ENCODE results near the gene P2RY12.
"Not testable (repeated sequence)": the region's sequence is repeated elsewhere in the genome, so short reads cannot be mapped to it uniquely, and the experiment has no call there.

The P2RY12 gene

DNA sequence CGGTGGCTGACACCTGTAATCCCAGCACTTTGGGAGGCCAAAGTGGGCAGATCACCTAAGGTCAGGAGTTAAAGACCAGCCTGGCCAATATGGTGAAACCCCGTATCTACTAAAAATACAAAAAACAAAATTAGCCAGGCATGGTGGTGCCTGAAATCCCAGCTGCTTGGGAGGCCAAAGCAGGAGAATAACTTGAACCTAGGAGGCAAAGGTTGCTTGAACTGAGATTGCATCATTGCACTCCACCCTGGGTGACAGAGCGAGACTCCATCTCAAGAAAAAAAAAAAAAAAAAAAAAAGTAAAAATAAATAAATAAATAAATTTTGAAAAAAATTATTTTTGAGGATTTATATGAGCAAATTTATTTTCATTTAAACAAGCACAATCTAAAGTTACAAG lies 7.6 kb upstream of the P2RY12 start:
- DNase-seq: not testable (repeated sequence)

DNA sequence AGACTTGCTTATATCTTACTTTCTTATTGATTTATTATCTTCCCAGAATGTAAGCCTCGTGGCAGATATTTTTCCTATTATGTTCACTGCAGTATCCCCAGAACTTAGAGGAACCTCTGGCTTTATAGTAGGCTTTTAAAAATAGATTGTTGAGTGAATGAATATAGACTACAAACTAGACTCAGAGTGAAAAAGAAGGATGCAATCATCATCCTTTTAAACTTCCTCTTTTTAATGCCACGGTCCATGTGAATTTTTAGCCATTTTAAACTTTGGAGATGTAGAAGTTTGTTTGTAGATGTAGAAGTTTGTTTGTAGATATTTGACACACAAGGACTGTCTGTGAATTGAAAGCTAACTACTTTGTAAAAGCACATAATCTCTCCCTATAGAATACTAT lies 7.2 kb upstream of the P2RY12 start:
- no peak for DNase-seq

DNA sequence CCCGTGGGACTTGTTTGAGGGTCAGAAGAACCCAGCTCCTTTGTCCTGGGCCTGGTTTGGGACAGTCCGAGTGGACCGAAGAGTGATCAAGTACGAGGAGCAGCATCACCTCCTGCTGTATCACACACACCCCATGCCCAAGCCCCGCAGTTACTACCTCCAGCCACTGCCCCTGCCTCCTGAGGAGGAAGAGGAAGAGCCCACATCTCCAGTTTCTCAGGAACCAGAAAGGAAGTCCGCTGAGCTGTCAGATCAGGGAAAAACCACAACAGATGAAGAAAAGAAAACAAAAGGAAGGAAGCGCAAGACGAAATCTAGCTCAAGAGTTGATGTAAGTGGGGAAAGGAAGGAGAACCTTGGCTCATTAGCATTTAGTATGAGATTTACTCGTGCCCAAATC lies 3.3 kb upstream of the P2RY12 start:
- DNase-seq: peak; percentile 10

DNA sequence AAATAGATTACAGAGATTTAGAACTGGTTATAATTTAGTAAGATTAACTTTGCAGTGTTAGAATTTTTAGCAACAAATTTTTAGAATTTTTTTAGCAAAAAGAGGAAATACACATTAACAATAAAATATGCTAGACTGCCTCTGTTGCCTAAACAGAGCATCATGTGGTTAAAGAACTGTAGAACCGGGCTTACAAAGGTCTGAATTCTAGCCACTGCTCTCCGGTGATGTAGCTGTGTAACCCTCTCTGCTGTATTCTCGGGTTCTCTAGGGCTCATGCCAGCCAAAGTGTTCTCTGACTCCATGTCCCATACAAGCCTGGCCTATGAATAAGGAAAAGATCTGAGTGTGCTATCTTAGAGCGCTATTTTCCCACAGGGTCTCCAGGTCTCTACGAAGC lies 2.9 kb upstream of the P2RY12 start:
- no peak for DNase-seq

DNA sequence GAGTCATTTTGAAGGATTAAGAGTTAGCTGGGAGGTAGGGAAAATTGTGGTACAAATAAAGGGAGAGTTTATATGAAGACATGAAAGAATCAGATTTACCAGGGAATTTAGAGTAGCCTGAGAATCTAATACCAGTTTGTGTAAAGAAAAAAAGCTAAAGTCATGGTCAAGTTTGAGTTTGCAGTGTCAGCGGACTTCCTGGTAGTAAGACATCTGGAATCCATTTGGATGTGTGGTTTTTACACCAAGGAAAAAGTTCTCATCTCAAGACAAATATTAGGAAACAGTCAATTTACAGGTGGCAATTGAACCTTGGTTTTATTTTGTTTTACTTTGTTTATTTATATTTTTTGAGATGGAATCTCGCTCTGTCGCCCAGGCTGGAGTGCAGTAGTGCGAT lies 1.5 kb upstream of the P2RY12 start:
- DNase-seq: no peak

DNA sequence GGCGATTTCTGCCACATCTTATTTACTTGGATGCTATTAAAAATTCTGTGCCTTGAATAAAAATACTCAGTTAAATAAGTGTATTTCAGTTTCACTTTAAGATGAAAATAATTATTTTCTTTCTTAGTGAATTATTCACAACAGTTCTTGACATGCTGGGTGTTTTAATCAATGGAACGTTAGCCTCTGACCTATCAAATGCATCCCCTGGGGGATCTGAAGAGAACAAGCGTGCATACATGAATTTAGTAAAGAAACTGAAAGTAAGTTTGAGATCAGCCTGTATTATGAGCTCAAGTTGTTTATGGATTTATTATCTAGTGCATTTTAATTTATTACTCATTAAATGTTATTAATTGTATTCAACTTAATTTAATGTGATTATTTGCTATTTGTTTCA lies 597 bp downstream of the P2RY12 start:
- no peak for DNase-seq

DNA sequence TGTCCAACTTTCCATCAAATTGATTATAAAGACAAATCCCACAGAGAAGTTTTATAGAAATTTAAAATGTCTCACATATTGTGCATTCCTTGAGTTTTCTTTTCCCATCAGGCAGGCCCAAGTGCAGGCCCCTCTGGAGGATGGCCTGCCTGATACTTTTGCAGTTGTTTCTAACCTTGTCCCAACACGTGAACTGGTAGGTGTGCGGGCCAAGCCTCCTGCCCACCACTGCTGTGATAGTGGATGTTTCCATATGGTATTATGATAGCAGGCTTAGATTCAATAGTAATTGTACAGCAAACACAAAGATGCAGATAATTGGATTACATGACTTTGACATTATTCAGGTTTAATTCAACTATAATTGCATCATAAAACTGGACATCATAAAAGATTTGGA lies 1.4 kb downstream of the P2RY12 start:
- no peak for DNase-seq

DNA sequence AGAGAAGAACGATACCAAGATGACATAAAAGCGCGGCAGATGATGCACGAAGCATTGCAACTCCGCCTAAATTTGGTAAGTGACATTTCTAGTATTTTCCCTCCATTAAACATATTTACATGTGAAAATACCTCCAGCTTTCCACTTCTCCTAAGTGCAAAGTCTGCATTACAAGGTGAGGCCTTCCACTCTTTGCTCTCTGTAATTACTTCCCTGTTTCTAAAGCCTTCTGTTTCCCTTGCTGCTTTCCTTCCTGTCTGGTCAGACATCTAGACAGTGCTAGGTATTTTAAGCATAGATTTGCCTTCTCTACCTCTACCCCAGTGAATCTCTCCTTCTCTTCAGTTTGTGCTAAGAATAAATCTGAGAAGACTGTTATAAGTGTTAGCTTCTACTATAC lies 1.9 kb downstream of the P2RY12 start:
- DNase-seq: peak; percentile 7

DNA sequence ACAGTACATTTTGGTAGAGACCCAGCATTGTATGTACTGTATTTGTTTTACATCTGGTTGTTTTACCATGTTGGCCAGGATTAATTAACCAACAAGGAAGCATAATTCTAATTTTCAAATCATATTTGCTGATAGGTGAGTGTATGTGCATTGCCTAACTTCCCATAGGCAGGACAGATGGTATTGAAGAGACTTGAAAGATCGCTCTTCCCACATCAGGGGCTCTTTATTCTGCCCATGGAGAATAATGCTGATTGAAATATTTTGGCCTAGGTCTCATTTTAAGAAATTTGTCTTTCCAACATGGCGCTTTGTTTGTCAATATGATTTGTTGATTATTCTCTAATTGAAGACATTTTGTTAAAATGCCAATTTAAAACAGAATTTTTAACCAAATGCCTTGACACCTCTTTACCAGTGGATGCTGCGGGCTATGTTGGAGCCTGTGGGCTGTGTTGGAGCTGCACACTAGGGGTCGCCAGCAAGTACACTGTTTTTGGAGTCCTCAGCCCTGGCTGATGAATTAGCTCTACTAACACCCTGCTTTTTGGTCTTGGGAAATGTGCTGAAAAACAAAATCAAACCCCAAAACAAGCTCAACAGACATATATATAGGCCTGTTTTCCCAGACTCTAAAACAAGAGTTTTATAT lies 5.3 kb downstream of the P2RY12 start:
- DNase-seq: peak; percentile 19

DNA sequence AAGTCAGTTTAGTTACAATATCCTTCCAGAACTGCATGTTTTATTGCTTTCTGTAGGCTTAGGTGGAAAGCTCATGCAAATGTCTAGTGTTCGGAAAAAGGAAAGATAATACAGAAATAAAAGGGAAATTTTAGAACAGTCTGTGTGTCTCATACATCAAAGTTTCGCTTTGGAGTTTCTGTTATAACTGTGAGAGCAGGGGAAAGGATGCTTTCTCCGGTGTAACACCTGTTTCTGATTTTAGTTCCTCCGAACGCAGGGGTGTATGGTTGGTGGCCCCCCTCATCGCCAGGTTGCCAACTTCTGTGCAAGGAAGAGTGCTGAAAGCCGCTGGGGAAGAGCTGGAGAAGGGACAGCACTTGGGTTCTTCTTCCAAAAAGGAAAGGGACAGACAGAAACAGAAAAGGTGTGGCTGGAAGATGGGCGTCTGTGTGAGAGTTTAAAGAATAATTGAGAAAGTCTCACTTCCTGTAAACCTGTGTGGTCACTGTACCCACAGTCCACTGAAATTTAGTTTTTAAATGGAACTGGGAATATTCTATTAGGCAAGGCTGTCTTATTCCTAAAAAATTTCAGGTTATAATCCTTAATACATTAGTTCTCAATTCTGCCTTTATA lies 6.7 kb downstream of the P2RY12 start:
- DNase-seq: no peak

DNA sequence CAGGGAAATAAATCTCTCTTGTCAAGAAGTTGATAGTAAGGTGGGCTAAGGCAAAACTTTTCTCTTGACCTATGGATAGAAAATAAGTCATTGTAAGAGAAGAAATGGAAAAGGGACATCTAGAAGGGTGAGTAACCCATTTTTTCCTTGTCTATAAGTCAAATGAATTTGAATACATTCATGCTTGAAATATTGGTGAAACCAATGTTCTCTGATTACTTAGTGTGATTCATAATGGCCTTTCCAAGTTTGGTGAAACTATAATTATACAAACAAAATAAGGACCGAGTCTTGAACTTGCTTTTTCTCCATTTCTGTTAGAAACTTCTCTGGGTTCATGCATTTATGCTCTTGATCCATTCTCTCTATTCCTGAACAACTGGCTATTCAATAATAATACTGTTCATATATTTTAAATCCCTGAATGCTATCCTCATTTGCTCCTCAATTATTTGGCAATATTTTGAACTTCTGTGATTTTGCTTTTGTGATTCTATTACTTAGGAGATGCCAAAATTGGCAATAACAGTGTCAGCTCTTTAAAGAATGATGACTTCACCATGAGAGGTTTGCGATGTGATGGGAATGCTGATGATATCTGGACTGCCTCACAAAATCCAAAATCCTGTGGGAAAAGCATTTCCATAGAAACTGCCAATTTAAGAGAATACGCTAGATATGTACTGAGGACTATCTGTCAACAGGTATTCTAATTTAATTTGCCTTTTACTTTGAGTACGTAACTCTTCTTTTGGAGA lies 12.3 kb downstream of the P2RY12 start:
- no peak for DNase-seq

DNA sequence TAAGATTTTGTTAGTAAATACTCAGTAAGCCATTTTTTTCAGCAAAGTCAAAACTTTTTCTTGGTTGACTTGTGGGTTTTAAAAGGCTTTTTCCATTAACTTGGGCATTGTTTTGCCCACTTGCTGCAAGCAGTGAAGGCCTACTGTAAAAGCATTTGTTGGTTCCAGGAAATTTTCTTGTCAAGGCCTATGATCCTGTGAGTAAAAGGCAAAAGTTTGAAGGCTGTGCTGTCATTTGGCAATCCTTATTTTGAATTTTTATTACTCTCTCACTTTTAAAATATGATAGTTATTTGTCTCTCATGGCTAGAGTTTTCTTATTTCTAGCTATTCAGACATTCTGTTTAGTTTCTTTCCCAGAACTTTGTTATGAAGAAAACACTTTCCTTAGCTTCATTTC lies 13.0 kb downstream of the P2RY12 start:
- DNase-seq: no peak

DNA sequence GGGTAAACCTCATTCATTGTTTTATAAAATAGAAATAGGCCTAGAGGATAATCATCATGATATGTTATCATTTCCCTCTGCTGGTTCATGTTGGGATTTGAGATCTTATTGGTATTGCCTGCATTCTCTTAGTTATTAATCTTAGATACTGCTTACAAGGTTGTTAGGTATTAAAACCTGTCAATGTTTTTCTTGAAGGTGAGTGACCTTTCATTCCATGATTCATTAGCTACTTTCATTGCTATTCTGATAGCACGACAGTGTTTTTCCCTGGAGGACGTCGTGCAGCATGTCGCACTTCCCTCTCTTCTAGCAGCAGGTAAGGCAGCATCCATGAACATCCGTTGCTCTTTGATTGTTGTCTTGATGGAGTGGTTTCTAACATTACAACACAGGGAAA lies 17.1 kb downstream of the P2RY12 start:
- no peak for DNase-seq

DNA sequence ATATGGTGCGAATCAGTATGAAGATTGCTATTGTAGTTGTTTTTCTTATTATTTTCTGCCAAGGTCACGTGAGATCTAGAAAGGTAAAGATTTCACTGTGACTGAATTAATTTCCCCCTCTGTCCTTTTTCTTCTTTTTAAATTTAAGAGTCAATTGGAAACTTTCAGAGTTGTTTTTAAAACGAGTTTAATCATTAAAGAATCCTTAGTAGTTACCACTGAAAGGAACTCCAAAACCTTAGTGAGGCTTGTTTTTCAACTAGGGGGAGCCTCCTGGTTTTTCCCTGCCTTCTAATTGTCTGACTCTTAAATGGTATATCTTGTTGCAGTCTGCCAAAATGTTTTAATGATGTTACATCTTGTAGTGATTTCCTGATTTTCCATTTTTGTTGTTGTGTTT lies 17.6 kb downstream of the P2RY12 start:
- no peak for DNase-seq

DNA sequence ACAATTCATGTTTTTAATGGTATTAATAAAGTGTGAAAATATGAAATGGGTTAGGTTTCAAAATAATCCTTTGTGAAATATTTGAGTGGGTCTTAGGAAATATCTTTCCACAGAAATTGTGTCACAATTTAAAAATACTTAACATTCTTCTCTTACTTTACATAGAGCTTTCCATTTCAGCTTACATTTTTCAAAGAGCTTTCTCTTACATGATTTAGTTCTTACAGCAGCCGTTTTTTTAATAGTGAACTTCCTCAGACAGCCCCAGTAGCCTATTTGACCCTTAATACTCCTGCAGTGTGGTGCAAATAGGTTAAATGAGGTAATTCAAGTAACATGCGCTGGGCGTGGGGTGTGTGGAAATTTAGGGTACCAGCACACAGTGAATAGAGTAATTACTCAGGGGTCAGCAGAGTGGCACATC lies 21.8 kb downstream of the P2RY12 start:
- no peak for DNase-seq

DNA sequence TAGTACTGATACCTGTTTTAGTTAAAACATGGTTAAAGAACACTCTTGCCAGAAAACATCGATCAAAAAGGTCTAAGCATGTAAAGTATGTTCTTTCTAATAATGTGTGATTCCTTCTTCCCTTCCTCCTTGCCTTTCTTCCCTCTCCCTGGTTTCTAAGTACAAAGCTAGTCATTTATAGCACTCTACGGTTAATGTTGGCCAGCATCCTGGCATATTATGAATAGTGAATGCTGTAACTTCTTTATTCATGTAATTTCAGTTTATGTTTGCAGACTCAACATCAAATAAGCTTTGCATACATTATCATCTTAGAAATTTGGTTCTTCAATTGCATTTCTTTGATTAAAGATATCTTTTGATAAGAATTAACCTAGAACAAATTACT lies 27.1 kb downstream of the P2RY12 start:
- no peak for DNase-seq

DNA sequence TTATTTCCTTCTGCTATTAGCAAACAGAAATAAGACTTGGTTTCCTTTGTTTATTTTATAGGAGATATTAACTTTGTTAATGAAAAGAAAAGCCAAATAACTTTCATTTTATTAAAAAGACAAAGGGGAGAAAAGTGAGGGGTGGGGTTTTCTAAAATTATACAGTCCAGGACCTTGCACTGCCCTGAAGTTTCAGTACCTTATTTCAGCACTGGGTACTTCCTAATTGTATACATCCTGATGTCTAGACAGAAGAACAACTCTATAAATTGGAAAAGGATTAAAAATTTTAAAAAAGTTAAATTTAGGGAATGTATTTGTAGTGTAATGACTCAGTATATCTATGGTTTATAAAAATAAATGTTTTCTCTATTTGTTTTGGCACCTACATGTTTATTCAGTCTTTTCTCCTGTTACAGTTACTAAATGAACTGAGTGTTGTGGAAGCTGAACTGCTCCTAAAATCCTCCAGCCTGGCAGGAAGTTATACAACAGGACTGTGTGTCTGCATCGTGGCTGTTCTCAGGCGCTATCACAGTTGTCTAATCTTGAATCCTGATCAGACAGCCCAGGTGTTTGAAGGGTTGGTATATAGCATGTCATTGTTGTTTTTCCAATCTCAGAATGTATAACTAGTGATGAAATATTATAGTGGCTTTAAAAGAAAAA lies 27.6 kb downstream of the P2RY12 start:
- DNase-seq: no peak

DNA sequence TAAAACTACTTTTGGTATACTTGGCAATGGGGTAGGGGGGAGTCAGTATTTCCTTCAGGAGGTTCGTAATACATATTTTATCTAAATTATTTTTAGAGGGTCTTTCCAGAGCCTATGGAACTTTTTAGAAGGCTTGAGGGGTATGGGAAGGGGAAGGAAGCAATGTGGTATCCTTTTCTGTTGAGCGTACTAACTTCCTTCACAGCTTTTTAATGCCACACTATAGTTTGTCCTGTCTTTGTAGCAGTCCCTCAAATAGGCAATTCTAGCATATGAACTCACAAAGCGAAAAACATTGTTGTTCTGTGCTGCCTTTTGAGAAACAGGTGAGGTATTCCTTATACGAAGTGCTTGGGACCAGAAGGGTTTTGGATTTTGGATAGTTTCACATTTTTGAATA lies 32.9 kb downstream of the P2RY12 start:
- DNase-seq: no peak

DNA sequence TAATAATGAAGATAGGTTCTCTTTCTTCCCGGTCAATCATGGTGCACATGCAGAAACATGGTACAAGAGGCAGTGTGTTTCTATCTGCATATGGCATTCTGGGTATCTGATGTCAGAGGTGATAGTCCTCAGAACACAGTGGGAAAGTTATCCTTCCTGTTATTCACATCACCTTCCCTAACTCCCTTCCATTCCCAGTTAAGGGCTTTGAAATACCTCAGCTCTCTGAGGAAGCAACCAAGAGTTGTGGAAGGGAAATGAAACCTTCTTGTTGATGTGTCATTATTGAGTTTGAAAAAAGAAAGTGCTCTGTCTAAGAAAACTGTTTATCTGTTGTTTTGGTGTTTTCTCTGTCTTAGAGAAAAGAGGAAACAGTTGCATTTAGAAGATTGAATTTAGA lies 33.3 kb downstream of the P2RY12 start:
- DNase-seq: no peak

DNA sequence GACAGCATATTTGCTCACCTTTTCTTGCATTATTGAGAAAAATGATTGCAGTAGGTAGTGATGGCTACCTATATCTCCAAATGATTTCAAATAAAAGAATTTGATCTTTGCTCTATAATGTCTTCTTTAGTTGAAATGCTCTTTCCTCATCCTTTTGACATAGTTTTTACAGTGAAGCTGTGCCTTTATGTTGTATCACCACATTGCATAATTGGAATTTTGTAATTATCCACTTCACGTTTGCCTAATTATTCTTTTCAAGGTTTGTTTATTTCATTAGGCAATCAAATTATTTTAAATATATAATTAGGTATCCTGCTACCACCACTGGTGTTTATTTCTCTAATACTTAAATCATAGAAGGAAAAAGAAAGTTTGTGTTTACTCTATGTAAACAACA lies 33.9 kb downstream of the P2RY12 start:
- no peak for DNase-seq

DNA sequence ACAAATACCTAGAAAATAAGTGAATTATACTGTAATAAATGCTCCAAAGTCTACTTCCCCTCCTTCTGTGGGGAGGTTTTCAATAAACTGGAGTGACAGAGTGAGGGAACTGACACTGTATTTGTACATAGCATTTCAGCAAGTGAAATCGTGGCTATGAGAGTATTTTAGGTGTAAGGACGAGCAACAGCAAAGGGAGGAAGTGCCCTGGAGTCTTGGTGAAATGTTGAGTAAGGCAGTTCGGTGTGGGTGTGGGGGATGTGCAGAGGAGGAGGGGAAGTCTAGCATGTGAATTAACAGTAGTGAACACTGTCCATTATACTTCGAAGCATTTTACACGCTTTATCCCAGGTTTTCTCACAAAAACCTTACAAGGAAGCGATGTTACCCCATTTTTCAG lies 37.1 kb downstream of the P2RY12 start:
- peak; percentile 72 for DNase-seq

DNA sequence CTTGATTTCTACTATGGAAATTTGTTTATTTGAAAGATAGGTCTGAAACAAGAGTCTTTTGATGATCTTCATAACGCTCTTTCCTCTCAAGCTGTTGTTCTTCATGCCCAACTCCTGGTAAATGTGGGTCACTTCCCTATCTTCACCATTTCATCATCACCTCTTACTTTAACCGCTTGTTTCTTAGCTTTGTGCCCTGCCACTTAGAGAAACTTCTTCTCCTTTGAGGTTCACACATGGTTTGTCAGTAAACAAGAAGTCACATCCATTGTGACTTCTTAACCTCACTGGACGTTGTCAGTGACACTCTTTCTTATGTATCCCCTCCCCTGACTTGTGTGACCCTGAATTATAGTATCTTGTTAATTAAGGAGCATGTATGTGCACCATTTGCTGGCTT lies 38.3 kb downstream of the P2RY12 start:
- no peak for DNase-seq

DNA sequence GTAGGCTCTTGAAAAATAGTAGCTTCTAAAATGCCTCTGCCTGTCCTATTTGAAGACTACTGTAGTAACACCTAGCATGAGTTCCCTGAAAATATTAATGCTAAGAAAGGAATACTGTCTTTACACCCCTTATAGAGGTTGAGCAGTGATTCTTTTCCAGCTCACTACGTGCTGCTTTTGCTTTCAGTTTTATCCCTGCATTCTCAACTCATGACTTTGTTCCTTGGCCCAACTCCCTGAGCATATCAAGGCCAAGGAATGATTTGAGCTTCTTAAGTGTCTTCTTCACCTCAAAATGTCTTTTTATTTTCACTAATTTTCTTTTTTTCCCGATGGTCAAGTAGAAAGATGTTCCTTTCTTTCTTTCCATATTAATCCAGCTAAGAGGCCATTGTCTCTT lies 38.7 kb downstream of the P2RY12 start:
- no peak for DNase-seq

DNA sequence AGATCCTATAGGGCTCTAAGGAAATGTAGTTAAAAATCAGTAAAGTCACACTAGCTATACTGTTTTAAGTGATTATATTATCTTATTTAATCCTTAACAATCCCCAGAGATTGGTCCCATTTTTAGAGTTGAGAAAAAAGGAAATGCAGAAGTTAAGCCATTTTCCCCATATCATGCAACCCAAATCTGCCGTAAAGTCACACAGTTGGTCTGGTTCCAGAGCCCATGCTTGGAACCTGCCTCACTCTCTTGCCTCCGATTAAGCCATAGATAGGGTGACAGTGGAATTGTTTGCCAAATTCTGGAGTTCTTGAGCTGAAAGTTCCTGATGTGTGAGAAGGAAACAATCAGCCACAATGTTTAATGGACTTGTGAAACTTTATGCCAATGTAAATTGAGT lies 52.9 kb downstream of the P2RY12 start:
- no peak for DNase-seq

All from GDM1 (cell line).